MG63 (cell line): ENCODE data around the gene OLFML2A. TPM values are rescaled to one million over a fixed set of nuclear protein-coding genes. Genes with fewer than 3 reads are reported as not detected.
"Not testable (repeated sequence)": the region's sequence is repeated elsewhere in the genome, so short reads cannot be mapped to it uniquely, and the experiment has no call there.

Experiments
- DNase-seq: peaks from one replicate; pipeline ENCODE4 v3.0.0-alpha.2; 2020
- H3K27me3 ChIP-seq: fragments of 250-450 bp; sonication (Bioruptor Pico); 2 replicates; pipeline ENCODE4 v1.5.1; 2020; ENCODE audit warnings: mild to moderate bottlenecking, moderate library complexity
- H3K36me3 ChIP-seq: fragments of 250-450 bp; sonication (Bioruptor Pico); 2 replicates; pipeline ENCODE4 v1.5.1; 2020; ENCODE audit warnings: mild to moderate bottlenecking, moderate library complexity
- H3K4me3 ChIP-seq: fragments of 250-450 bp; sonication (Bioruptor Pico); 2 replicates; pipeline ENCODE4 v1.5.1; 2020; ENCODE audit warnings: mild to moderate bottlenecking, moderate library complexity
- H3K9me3 ChIP-seq: fragments of 250-450 bp; sonication (Bioruptor Pico); 2 replicates; pipeline ENCODE4 v1.5.1; 2020; ENCODE audit warnings: mild to moderate bottlenecking, moderate library complexity
- total RNA-seq: library from RNA; depleted of rRNA; stranded (reverse); fragments of >200 nt; shearing (Covaris generic); gene quantifications from 2 replicates; pipeline ENCODE4 v1.2.3, GENCODE V29; 2014; ENCODE audit warnings: low replicate concordance; rRNA removed

OLFML2A gene
- total RNA-seq = 0.20 and 1.5 TPM in 2 replicates

DNA sequence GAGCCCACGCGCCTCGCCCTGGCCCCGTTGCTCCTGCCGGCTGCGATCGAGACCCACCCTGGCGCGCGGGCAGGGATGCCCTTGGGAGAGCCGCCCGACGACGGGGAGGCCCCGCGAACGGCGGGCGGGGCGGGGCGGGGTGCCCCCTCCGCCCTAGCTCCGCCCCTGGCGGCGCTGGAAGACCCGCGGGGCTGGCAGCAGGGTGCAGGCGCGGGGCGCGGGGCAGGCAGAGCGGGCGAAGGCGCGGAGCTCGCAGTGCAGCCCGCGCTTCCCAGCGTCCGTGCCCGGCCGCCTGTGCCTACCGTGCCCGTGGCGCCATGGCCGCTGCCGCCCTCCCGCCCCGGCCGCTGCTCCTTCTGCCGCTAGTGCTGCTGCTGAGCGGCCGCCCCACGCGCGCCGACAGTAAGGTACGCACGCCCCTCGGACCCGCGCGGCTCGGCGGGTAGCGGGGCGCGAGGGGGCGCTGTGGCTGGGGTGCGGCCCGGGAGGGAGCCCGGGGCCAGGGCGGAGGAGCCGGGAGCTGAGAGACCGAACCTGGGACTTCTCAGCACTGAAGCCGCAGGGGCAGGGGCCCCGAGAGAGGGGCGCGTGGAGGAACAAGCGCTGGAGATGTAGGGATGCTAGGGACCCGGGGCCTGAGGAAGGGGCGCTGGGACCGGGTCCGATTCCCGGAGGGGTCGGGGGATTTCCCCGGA is at the start of gene OLFML2A:
Gene OLFML2A (plus strand): TSS at position 180 of the 695 bp plus-strand sequence. CDS start 138 bp downstream, at position 318.
- Histone ChIP-seq H3K4me3 (peak within 1 kb of the TSS; percentile 23; the same call in 1 of the 2 replicates), H3K36me3 (no peaks in the 10 kb centered on the region), H3K9me3 (no peaks in the 10 kb centered on the region), H3K27me3 (no peaks in the 10 kb centered on the region)
- peak; percentile 37 for DNase-seq

- no peak for DNase-seq
These were observed 46.2 kb upstream of the OLFML2A start for GRCh38 chr9:124730772-124731171.

DNA sequence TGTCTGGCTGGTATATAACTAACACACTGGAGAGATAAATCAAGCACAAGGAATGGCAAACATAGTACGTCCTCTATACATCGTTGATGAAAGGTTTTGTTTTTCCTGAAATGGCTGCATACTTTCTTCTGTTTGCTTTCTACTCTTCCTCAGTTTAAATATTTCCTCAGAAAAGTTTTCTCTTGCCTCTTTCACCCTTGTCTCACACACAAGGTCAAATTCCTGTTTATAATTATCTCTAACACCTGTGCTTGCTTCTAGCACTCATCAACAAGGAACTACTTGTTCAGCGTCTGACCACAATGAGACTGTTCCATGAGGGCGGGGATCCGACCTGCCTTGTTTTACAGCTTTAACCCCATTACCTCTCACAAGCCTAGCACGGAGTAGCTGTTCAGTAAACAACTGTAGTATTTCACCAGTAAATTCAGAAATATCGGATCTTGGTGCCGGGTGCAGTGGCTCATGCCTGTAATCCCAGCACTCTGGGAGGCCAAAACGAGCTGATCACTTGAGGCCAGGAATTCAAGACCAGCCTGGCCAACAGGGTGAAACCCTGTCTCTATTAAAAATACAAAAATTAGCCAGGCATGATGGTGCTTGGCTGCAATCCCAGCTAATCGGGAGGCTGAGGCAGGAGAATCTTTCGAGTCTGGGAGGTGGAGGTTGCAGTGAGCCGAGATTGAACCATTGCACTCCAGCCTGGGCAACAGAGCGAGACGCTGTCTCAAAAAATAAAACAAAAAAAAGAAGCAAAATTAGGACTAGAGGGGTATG is 42.8 kb upstream of the OLFML2A start:
- no peak for DNase-seq
- no peaks in the 10 kb centered on the region for H3K9me3 ChIP-seq
- no peaks in the 10 kb centered on the region for H3K27me3 ChIP-seq
- no peak overlapping the region for H3K4me3 ChIP-seq
- no peaks in the 10 kb centered on the region; the same call in 1 of the 2 replicates for H3K36me3 ChIP-seq

More at GRCh38 chr9:124730772-124731171, 46.2 kb upstream of the OLFML2A start:
- Histone ChIP-seq H3K36me3 (no peaks in the 10 kb centered on the region; the same call in 1 of the 2 replicates), H3K27me3 (no peaks in the 10 kb centered on the region), H3K9me3 (no peaks in the 10 kb centered on the region), H3K4me3 (no peak overlapping the region)

- H3K27me3 ChIP-seq, DNase-seq, H3K9me3 ChIP-seq, H3K4me3 ChIP-seq, H3K36me3 ChIP-seq: not testable (repeated sequence)
These were observed 42.2 kb upstream of the OLFML2A start for GRCh38 chr9:124734741-124735083.

GRCh38 chr9:124735121-124735520 is 41.8 kb upstream of the OLFML2A start:
- no peak overlapping the region for H3K4me3 ChIP-seq
- H3K36me3 ChIP-seq = no peaks in the 10 kb centered on the region; the same call in 1 of the 2 replicates
- H3K9me3 ChIP-seq = no peaks in the 10 kb centered on the region
- no peak for DNase-seq
- no peaks in the 10 kb centered on the region for H3K27me3 ChIP-seq

GRCh38 chr9:124738075-124738474 is 38.9 kb upstream of the OLFML2A start:
- H3K4me3 ChIP-seq, H3K36me3 ChIP-seq, DNase-seq, H3K9me3 ChIP-seq, H3K27me3 ChIP-seq: not testable (repeated sequence)

DNA sequence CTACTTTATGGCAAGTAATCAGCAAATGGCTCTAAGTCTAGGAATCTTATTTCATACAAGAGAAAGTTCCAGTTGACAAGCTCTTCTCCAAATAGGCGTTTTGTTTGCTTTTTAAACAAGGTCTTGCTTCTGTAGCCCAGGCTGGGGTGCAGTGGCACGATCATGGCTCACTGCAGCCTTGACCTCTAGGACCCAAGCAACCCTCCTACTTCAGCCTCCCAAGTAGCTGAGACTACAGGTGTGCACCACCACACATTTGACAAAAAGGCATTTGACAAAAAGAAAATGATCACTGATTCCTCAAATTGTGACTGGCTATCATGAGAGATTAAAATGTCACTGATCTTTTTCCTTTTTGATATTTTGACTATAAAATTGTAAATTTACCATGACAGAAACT is 37.6 kb upstream of the OLFML2A start:
- no peaks in the 10 kb centered on the region for H3K9me3 ChIP-seq
- H3K36me3 ChIP-seq = no peaks in the 10 kb centered on the region
- no peak for DNase-seq
- no peak overlapping the region for H3K4me3 ChIP-seq
- no peaks in the 10 kb centered on the region for H3K27me3 ChIP-seq

- Histone ChIP-seq H3K9me3 (no peaks in the 10 kb centered on the region), H3K27me3 (no peaks in the 10 kb centered on the region), H3K36me3 (no peaks in the 10 kb centered on the region), H3K4me3 (no peak overlapping the region)
- no peak for DNase-seq
These were observed 35.8 kb upstream of the OLFML2A start for GRCh38 chr9:124741149-124741548.

GRCh38 chr9:124741662-124742061 is 35.3 kb upstream of the OLFML2A start:
- Histone ChIP-seq H3K36me3 (no peaks in the 10 kb centered on the region), H3K9me3 (no peaks in the 10 kb centered on the region), H3K4me3 (no peak overlapping the region), H3K27me3 (no peaks in the 10 kb centered on the region)
- DNase-seq = no peak

- Histone ChIP-seq H3K36me3 (no peaks in the 10 kb centered on the region), H3K4me3 (no peak overlapping the region), H3K27me3 (no peaks in the 10 kb centered on the region), H3K9me3 (no peaks in the 10 kb centered on the region)
- no peak for DNase-seq
These were observed 34.0 kb upstream of the OLFML2A start for GRCh38 chr9:124742940-124743339.

GRCh38 chr9:124743686-124744348 is 33.1 kb upstream of the OLFML2A start:
- Histone ChIP-seq H3K36me3 (no peaks in the 10 kb centered on the region), H3K9me3 (no peaks in the 10 kb centered on the region), H3K4me3 (no peak overlapping the region), H3K27me3 (no peaks in the 10 kb centered on the region)
- no peak for DNase-seq

DNA sequence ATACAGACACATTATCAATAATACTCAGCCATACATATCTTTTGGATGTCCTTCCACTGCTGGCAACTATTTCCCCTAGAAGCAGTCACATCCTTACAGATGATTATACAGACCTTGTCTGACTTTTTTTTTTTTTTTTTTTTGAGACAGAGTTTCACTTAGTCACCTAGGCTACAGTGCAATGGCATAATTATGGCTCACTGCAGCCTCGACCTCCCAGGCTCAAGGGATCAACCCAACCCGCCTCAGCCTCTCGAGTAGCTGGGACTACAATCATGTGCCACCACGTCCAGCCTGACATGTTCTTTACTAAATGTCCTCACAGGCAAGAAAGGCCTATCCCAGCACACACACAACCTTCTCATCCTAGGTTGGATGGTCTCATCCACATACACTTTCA is 29.9 kb upstream of the OLFML2A start:
- Histone ChIP-seq H3K27me3 (no peaks in the 10 kb centered on the region), H3K4me3 (no peak overlapping the region), H3K9me3 (no peaks in the 10 kb centered on the region), H3K36me3 (no peaks in the 10 kb centered on the region)
- DNase-seq = no peak

DNA sequence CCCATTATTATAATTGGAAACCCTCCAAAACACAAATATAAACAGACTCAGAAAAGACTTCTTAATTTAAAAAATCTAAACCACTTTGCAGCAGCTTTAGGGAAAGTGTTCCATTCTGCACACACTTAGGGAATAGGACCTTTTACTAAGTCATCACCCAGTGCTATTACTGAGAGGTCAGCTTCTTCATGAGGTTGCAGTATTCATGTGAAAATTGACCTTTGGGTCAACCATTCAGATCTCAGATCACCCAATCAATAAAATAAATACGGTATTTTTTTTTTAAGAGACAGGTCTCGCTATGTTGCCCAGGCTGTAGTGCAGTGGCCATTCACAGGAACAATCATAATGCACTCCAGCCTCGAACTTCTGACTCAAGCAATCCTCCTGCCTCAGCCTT is 27.6 kb upstream of the OLFML2A start:
- no peak for DNase-seq
- H3K4me3 ChIP-seq = no peak overlapping the region
- H3K9me3 ChIP-seq = no peaks in the 10 kb centered on the region
- H3K36me3 ChIP-seq = no peaks in the 10 kb centered on the region
- H3K27me3 ChIP-seq = no peaks in the 10 kb centered on the region

DNA sequence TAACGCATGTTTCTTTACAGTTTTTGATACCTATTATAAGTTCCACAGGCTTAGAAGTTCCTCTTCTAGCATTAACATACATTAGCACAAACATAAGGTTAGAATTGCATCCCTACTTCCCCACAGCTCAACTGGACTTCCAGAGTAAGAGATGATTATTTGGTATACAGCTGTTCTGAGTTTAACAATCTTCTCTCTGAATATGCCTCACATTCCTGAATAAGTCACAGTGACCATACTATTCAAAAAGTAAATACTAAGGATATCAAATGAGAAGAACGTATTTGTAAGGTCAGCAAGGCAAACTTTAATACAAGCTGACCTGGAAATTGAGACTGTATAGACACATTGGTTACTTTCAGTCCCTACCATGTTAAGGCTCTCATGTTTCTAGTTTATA is 27.2 kb upstream of the OLFML2A start:
- Histone ChIP-seq H3K27me3 (no peaks in the 10 kb centered on the region), H3K36me3 (no peaks in the 10 kb centered on the region), H3K4me3 (no peak overlapping the region), H3K9me3 (no peaks in the 10 kb centered on the region)
- DNase-seq = no peak

DNA sequence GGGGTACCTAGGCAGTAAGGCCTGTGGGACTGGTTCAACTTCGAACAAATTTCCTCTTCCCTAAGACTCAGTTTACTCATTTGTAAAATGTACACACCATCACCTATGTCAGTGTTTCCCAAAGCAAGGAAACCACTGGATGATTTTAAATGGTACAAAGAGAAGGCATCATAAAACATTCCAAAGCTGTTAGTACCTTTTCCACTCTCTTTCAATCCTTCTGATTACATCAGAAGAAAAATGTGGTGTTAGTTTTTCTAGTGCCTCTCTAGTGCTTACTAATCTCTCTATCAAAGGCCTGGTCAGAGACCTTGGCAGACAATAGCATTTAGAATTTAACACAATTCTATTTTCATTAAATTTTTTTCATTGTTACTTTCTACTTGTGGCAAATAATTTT is 24.0 kb upstream of the OLFML2A start:
- no peaks in the 10 kb centered on the region for H3K9me3 ChIP-seq
- H3K4me3 ChIP-seq = no peak overlapping the region
- no peak for DNase-seq
- H3K27me3 ChIP-seq = no peaks in the 10 kb centered on the region
- no peaks in the 10 kb centered on the region for H3K36me3 ChIP-seq

DNA sequence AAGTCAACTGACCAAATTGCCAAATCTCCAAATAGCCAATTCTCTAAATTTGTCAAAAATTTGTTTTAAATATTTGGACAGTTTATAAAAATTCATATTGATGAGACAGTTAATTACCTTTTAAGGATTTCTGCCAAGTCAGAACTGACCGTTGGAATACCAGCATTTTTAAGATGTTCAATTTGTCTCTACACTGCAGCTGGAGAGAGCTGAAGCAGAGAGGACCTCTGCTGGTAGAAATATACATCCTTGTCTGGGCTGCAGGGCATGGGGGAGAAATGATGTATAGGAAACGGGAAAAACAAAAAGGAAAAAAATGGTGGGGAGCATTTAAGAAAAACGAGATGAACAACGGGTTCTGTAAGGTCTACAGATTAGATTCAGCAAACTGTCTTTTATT is 22.6 kb upstream of the OLFML2A start:
- Histone ChIP-seq H3K27me3 (no peaks in the 10 kb centered on the region), H3K9me3 (no peaks in the 10 kb centered on the region), H3K36me3 (no peaks in the 10 kb centered on the region), H3K4me3 (no peak overlapping the region)
- DNase-seq = peak; percentile 26

GRCh38 chr9:124755061-124755460 is 21.9 kb upstream of the OLFML2A start:
- no peaks in the 10 kb centered on the region for H3K36me3 ChIP-seq
- no peaks in the 10 kb centered on the region for H3K9me3 ChIP-seq
- H3K27me3 ChIP-seq = no peaks in the 10 kb centered on the region
- DNase-seq = no peak
- H3K4me3 ChIP-seq = no peak overlapping the region
